Glutamatergic neuron (in vitro differentiated cells): ENCODE data around the gene STK4. TPM values are rescaled to one million over a fixed set of nuclear protein-coding genes. Genes with fewer than 3 reads are reported as not detected.

Source experiments
- DNase-seq: peaks from one replicate; pipeline ENCODE4 v3.0.0; 2022
- H3K27ac Mint-ChIP-seq: one replicate; pipeline ENCODE4 v1.8.0; 2020; ENCODE audit warnings: mild to moderate bottlenecking, mixed read lengths, inconsistent platforms; ENCODE audit not compliant: unreplicated experiment
- H3K27me3 Mint-ChIP-seq: one replicate; pipeline ENCODE4 v1.8.0; 2020; ENCODE audit warnings: mild to moderate bottlenecking, moderate library complexity, mixed read lengths, inconsistent platforms; ENCODE audit not compliant: unreplicated experiment
- H3K36me3 Mint-ChIP-seq: one replicate; pipeline ENCODE4 v1.8.0; 2020; ENCODE audit warnings: mild to moderate bottlenecking, mixed read lengths, inconsistent platforms; ENCODE audit not compliant: unreplicated experiment
- H3K4me1 Mint-ChIP-seq: one replicate; pipeline ENCODE4 v1.8.0; 2020; ENCODE audit warnings: mild to moderate bottlenecking, low read depth, mixed read lengths, inconsistent platforms; ENCODE audit not compliant: unreplicated experiment
- H3K4me3 Mint-ChIP-seq: one replicate; pipeline ENCODE4 v1.8.0; 2020; ENCODE audit warnings: mild to moderate bottlenecking, mixed read lengths, inconsistent platforms; ENCODE audit not compliant: unreplicated experiment
- H3K9me3 Mint-ChIP-seq: one replicate; pipeline ENCODE4 v1.8.0; 2020; ENCODE audit warnings: mild to moderate bottlenecking, moderate library complexity, mixed read lengths, inconsistent platforms; ENCODE audit not compliant: unreplicated experiment
- CTCF ChIP-seq: fragments of 200-600 bp; sonication (generic); IDR thresholded peaks from one replicate; pipeline ENCODE4 v1.5.0; 2021; ENCODE audit not compliant: partially characterized antibody, unreplicated experiment
- total RNA-seq: library from RNA; stranded (reverse); fragmentation: NEBNext Ultra II Directional; extraction: Animal tissue kit (Norgen Biotek cat#: 25700); gene quantifications from one replicate; pipeline ENCODE4 v1.2.1, GENCODE V29; 2021; ENCODE audit not compliant: unreplicated experiment

Gene STK4
- total RNA-seq, 1 donor from 2014 or later, result 32.6 TPM

DNA sequence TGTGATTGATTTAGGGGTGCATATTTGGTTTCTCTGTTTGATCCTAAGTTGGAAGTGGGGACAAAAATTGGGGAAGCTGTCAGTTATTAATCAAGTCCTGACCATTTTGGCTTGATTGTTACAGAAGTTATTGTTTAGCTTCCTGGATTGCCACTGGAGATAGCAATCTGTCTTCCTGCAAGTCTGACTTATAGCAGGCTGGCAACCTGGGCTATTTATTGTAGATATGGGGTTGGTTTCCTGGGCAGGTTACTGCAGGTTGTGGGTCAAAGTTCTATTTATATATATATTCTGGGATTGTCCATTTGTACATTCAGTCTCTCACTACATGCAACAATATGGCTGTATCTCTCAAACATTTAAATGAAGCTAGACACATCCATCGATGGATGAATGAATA is 116.8 kb downstream of the STK4 start:
- Mint-ChIP-seq H3K36me3 (peaks cover 5% of the 10 kb centered on the region), H3K27me3 (no peaks in the 10 kb centered on the region), H3K4me3 (no peak overlapping the region), H3K27ac (no peak overlapping the region), H3K9me3 (no peaks in the 10 kb centered on the region), H3K4me1 (no peaks in the 10 kb centered on the region)
- TF ChIP-seq CTCF, result no peak
- no peak for DNase-seq

- H3K4me1 Mint-ChIP-seq, result no peaks in the 10 kb centered on the region
- peaks cover 5% of the 10 kb centered on the region for H3K36me3 Mint-ChIP-seq
- DNase-seq, result no peak
- no peaks in the 10 kb centered on the region for H3K9me3 Mint-ChIP-seq
- no peak overlapping the region for H3K4me3 Mint-ChIP-seq
- no peak for TF ChIP-seq CTCF
- H3K27me3 Mint-ChIP-seq, result no peaks in the 10 kb centered on the region
- H3K27ac Mint-ChIP-seq, result no peak overlapping the region
These were observed 119.0 kb downstream of the STK4 start for GRCh38 chr20:45085289-45085688.

DNA sequence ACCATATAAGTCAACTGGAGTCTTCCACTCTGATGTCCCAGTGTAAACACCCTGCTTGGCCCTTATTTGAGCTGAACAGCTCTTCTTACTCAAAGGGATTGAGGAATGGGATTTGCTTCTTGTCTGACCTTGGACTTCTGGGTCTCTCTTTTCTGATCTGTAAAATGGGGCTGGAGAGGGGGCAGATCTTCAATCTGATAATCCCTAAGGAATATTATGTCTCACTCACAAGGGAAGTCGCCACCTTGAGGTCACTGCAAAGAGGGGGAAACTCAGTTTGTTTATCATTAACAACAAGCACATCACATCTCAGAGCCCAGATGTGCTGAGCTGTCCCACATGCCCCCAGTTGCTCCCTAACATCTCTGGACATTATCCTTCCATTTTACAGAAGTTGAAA is 119.6 kb downstream of the STK4 start:
- Mint-ChIP-seq H3K4me1 (peaks cover 2% of the 10 kb centered on the region), H3K27ac (no peak overlapping the region), H3K27me3 (no peaks in the 10 kb centered on the region), H3K36me3 (peaks cover 5% of the 10 kb centered on the region), H3K9me3 (no peaks in the 10 kb centered on the region), H3K4me3 (no peak overlapping the region)
- no peak for DNase-seq
- TF ChIP-seq CTCF, result no peak

- no peaks in the 10 kb centered on the region for H3K9me3 Mint-ChIP-seq
- TF ChIP-seq CTCF, result no peak
- no peak for DNase-seq
- H3K27me3 Mint-ChIP-seq, result no peaks in the 10 kb centered on the region
- H3K27ac Mint-ChIP-seq, result no peak overlapping the region
- H3K4me1 Mint-ChIP-seq, result peaks cover 7% of the 10 kb centered on the region
- no peak overlapping the region for H3K4me3 Mint-ChIP-seq
- H3K36me3 Mint-ChIP-seq, result no peaks in the 10 kb centered on the region
These were observed 120.9 kb downstream of the STK4 start for GRCh38 chr20:45087097-45087790.

DNA sequence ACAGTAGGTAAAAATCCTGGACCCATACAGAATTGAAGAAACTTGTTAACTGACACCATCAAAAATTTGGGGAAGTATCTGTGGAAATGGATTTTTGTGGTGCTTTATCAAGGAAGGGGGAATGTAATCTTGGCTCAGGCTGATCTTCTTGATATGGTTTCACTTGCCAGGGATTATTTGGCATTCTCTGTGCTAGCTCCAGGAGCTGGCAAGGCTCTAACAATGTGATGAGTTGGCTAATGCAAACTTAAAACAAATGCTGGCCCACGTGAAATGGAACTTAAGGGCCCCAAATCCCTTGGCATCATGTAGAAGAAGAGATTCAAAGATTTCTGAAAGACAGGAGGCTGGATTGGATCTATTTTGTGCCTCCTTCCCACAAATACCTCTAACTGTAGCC is 121.5 kb downstream of the STK4 start:
- Mint-ChIP-seq H3K27me3 (no peaks in the 10 kb centered on the region), H3K36me3 (no peaks in the 10 kb centered on the region), H3K4me1 (peaks cover 7% of the 10 kb centered on the region), H3K27ac (no peak overlapping the region), H3K9me3 (no peaks in the 10 kb centered on the region), H3K4me3 (no peak overlapping the region)
- no peak for TF ChIP-seq CTCF
- no peak for DNase-seq
